Sigmoid colon (tissue), 7 donors: ENCODE data around the gene COLEC12. TPM values are rescaled to one million over a fixed set of nuclear protein-coding genes. Genes with fewer than 3 reads are reported as not detected.
A peak's percentile ranks its signal among the peaks of the same experiment; 100 is the strongest.

Experiments
- DNase-seq: peaks from one replicate; pipeline ENCODE4 v3.0.0-alpha.2; 2019
- H3K27ac ChIP-seq, 4 donors: fragments of 200-600 bp; sonication (generic); one replicate each; pipeline ENCODE4 v1.5.1; 2016 to 2019; ENCODE audit warnings: mild to moderate bottlenecking in 1 of 4
- H3K27me3 ChIP-seq, 3 donors: fragments of 200-600 bp; sonication (generic); one replicate each; pipeline ENCODE4 v1.5.1; 2019; ENCODE audit warnings: mild to moderate bottlenecking in 1 of 3
- H3K36me3 ChIP-seq, 4 donors: fragments of 200-600 bp; sonication (generic); one replicate each; pipeline ENCODE4 v1.5.1; 2016 to 2019
- H3K4me1 ChIP-seq, 4 donors: fragments of 200-600 bp; sonication (generic); one replicate each; pipeline ENCODE4 v1.5.1; 2017 to 2019
- H3K4me3 ChIP-seq, 4 donors: fragments of 200-600 bp; sonication (generic); one replicate each; pipeline ENCODE4 v1.5.1; 2017 to 2019; ENCODE audit warnings: mild to moderate bottlenecking in 2 of 4, moderate library complexity in 1 of 4
- H3K9me3 ChIP-seq, 4 donors: fragments of 200-600 bp in 3 of 4; sonication (generic) in 3 of 4; one replicate each; pipeline versions ENCODE4 v1.5.1 to v1.6.1; 2013 to 2019
- CTCF ChIP-seq, 4 experiments: fragments of 450-650 bp in 3 of 4; fragments of 200-600 bp in 1 of 4; IDR thresholded peaks; one replicate each; pipeline ENCODE4 v1.5.1; 2016 to 2019; ENCODE audit warnings: antibody characterized with exemption in 4 of 4, mild to moderate bottlenecking in 3 of 4, moderate library complexity in 2 of 4
- EP300 ChIP-seq, 4 donors: sonication (generic); formaldehyde crosslinking; IDR thresholded peaks; one replicate each; pipeline ENCODE4 v1.6.1; 2017; ENCODE audit warnings: antibody characterized with exemption in 4 of 4
- POLR2A ChIP-seq, 2 donors: fragments of 450-650 bp; IDR thresholded peaks; one replicate each; pipeline ENCODE4 v1.6.1; 2016; ENCODE audit warnings: antibody characterized with exemption in 2 of 2, mild to moderate bottlenecking in 2 of 2, moderate library complexity in 2 of 2
- POLR2AphosphoS5 ChIP-seq, 4 donors: sonication (generic); formaldehyde crosslinking; IDR thresholded peaks; one replicate each; pipeline ENCODE4 v1.6.1; 2017; ENCODE audit warnings: antibody characterized with exemption in 4 of 4
- WGBS, 2 donors: extraction: QIAGEN DNeasy Blood & Tissue Kit; methylation state at CpG; one replicate each; pipeline ENCODE4 v1.1.7; 2013; 5-methylcytosine and 5-hydroxymethylcytosine counted together
- intact Hi-C: fragments of 100-400 bp; cut with DNase I; formaldehyde crosslinking; loops from one replicate; pipeline ENCODE4 v1.15.1; 2023
- polyA plus RNA-seq, 3 donors: library from polyadenylated mRNA; stranded (reverse); fragments of 200-250 nt; gene quantifications; one replicate each; pipeline ENCODE4 v1.2.3, GENCODE V29; 2013
- total RNA-seq, 4 donors: library from RNA; depleted of rRNA; stranded (reverse); fragments of >200 nt; gene quantifications; one replicate each; pipeline ENCODE4 v1.1.0, GENCODE V29; 2016
- donor health status: healthy with polysubstance abuse.
- donor health status: Bipolar disorder and iron deficiency.
- donor health status: healthy.

Gene COLEC12
- total and polyA plus RNA-seq, 7 donors, result 0.69 to 24.7 (median 15.9) TPM

GRCh38 chr18:361941-362310 lies 138.6 kb downstream of the COLEC12 start:
- Histone ChIP-seq H3K4me1 (peaks cover 0 to 18% (median 8%) of the 10 kb centered on the region in 4 donors), H3K27me3 (no peaks in the 10 kb centered on the region), H3K4me3 (no peak overlapping the region), H3K36me3 (no peaks in the 10 kb centered on the region), H3K27ac (peak overlapping the region in 1 of 4 donors; percentile 42), H3K9me3 (no peaks in the 10 kb centered on the region)
- DNase-seq, result peak; percentile 78
- intact Hi-C loops, result no loop called here
- TF ChIP-seq POLR2AphosphoS5 (IDR thresholded peaks at IDR 0.05) (peak in 2 of 4 donors; percentile 10 to 51), CTCF (IDR thresholded peaks at IDR 0.05) (no peak)
- 75% methylated on average over 7 of the region's 7 CpGs for WGBS, 2 donors

GRCh38 chr18:361100-361732 lies 139.3 kb downstream of the COLEC12 start:
- no peak overlapping the region for H3K27ac ChIP-seq
- no peak for DNase-seq
- WGBS, 2 donors, result 84 to 91% methylated on average over 7 of the region's 7 CpGs
- TF ChIP-seq POLR2A (IDR thresholded peaks at IDR 0.05), result no peak
- no peak for TF ChIP-seq CTCF (IDR thresholded peaks at IDR 0.05)
- H3K4me3 ChIP-seq, result no peak overlapping the region
- H3K4me1 ChIP-seq, result peaks cover 0 to 26% (median 16%) of the 10 kb centered on the region in 4 donors
- H3K27me3 ChIP-seq, result no peaks in the 10 kb centered on the region
- intact Hi-C loops, result no loop called here
- H3K36me3 ChIP-seq, result no peaks in the 10 kb centered on the region
- H3K9me3 ChIP-seq, result no peaks in the 10 kb centered on the region

- intact Hi-C loops, result no loop called here
- WGBS, 2 donors, result 33 to 59% methylated on average over 2 of the region's 2 CpGs
- no peak for DNase-seq
Measured at GRCh38 chr18:360676-361075, 139.8 kb downstream of the COLEC12 start.

GRCh38 chr18:356778-357177 lies 143.7 kb downstream of the COLEC12 start:
- H3K27ac ChIP-seq, result peak overlapping the region; percentile 51 to 75 (median 63)
- no peaks in the 10 kb centered on the region for H3K27me3 ChIP-seq
- intact Hi-C loops, result no loop called here
- no peak overlapping the region for H3K4me3 ChIP-seq
- no peak for DNase-seq
- no peaks in the 10 kb centered on the region for H3K9me3 ChIP-seq
- H3K36me3 ChIP-seq, result no peaks in the 10 kb centered on the region
- WGBS, 2 donors, result 71 to 72% methylated on average over 2 of the region's 2 CpGs
- peaks cover 0 to 57% (median 52%) of the 10 kb centered on the region in 4 donors for H3K4me1 ChIP-seq
- TF ChIP-seq CTCF (IDR thresholded peaks at IDR 0.05) (no peak), EP300 (IDR thresholded peaks at IDR 0.05) (no peak), POLR2A (IDR thresholded peaks at IDR 0.05) (no peak), POLR2AphosphoS5 (IDR thresholded peaks at IDR 0.05) (no peak)

More at GRCh38 chr18:360676-361075, 139.8 kb downstream of the COLEC12 start:
- Histone ChIP-seq H3K4me3 (no peak overlapping the region), H3K36me3 (no peaks in the 10 kb centered on the region), H3K27ac (no peak overlapping the region), H3K4me1 (peaks cover 0 to 31% (median 21%) of the 10 kb centered on the region in 4 donors), H3K27me3 (no peaks in the 10 kb centered on the region), H3K9me3 (no peaks in the 10 kb centered on the region)
- TF ChIP-seq POLR2A (IDR thresholded peaks at IDR 0.05), result no peak
- no peak for TF ChIP-seq EP300 (IDR thresholded peaks at IDR 0.05)
- TF ChIP-seq CTCF (IDR thresholded peaks at IDR 0.05), result no peak
- TF ChIP-seq POLR2AphosphoS5 (IDR thresholded peaks at IDR 0.05), result no peak

- DNase-seq, result no peak
- peak overlapping the region in 3 of 4 donors; percentile 51 to 75 (median 69) for H3K27ac ChIP-seq
- 85 to 89% methylated on average over 4 of the region's 4 CpGs for WGBS, 2 donors
- H3K4me3 ChIP-seq, result no peak overlapping the region
- TF ChIP-seq POLR2AphosphoS5 (IDR thresholded peaks at IDR 0.05) (peak in 3 of 4 donors; percentile 39 to 57 (median 43)), CTCF (IDR thresholded peaks at IDR 0.05) (no peak)
- H3K36me3 ChIP-seq, result no peaks in the 10 kb centered on the region
- H3K4me1 ChIP-seq, result peaks cover 0 to 67% (median 57%) of the 10 kb centered on the region in 4 donors
- intact Hi-C loops, result no loop called here
- no peaks in the 10 kb centered on the region for H3K27me3 ChIP-seq
- H3K9me3 ChIP-seq, result no peaks in the 10 kb centered on the region
Measured at GRCh38 chr18:355678-356077, 144.8 kb downstream of the COLEC12 start.
